ENCODE data around the gene ASIC4.

DNA sequence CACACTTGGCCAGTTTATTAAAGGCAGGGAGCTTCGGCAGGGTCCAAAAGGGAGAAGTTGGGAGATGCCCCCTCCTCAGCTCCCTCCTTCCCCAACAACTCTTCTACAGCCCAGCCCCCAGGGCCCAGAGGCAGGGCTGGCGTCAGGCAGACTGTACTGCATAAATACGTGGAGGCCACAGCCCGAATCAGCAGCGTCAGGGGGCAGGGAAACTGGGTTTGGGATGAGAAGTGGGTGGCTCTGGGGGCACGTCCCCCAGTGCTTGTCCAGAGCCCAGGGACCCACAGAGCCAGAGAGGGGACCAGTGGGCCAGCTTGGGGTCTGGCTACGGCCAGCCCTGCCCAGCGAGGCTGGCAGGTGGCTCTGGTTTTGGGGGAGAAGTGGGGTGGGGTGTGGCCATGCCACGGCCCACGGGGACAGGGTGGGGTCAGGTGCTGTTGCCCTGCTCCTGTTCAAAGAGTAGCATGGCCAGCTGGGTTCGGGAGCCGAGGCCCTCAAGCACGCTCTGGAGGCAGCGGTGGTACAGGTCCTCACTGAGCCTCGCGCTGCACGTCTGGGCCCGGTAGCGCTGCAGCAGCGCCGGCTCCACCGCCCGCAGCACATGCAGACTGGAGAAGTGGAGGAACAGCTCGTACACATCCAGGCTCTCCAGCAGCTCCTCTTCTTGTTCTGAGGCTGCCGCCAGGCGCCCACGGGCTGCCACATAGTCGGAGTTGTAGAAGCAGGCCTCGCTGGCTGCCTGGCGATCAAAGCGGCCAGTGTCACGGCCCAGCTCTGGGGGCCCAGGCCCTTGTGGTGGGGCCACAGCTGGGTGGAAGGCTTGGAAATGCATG lies 24.9 kb downstream of the ASIC4 start:
- TF ChIP-seq BHLHE40 (IDR thresholded peaks at IDR 0.05; ENCODE audit: low read depth, low read length) (no peak), CTCF (conservative IDR thresholded peaks at IDR 0.05; ENCODE audit: low read depth, low read length) (no peak)
